Measurements from ENCODE around the gene MED10. TPM values are rescaled to one million over a fixed set of nuclear protein-coding genes. Genes with fewer than 3 reads are reported as not detected.

MED10 gene
- total RNA-seq, 2 donors from 2014 or later: 14.2 to 17.4 TPM

GRCh38 chr5:6394429-6395101 lies 16.2 kb upstream of the MED10 start:
- Histone ChIP-seq H3K27me3 (no peaks in the 10 kb centered on the region), H3K4me1 (no peaks in the 10 kb centered on the region), H3K36me3 (no peaks in the 10 kb centered on the region), H3K9me3 (peaks cover 0 to 6% of the 10 kb centered on the region in 2 donors), H3K27ac (no peak overlapping the region), H3K4me3 (no peak overlapping the region)
- no peak for TF ChIP-seq CTCF (IDR thresholded peaks at IDR 0.05)
- DNase-seq (ENCODE audit: low spot score): peak; percentile 11

GRCh38 chr5:6393596-6394194 lies 15.3 kb upstream of the MED10 start:
- Histone ChIP-seq H3K27me3 (no peaks in the 10 kb centered on the region), H3K4me1 (no peaks in the 10 kb centered on the region), H3K36me3 (no peaks in the 10 kb centered on the region), H3K27ac (no peak overlapping the region), H3K9me3 (peaks cover 0 to 6% of the 10 kb centered on the region in 2 donors), H3K4me3 (no peak overlapping the region)
- TF ChIP-seq CTCF (IDR thresholded peaks at IDR 0.05): no peak
- peak; percentile 18 for DNase-seq (ENCODE audit: low spot score)

GRCh38 chr5:6392561-6392960 lies 14.2 kb upstream of the MED10 start:
- H3K4me1 ChIP-seq: no peaks in the 10 kb centered on the region
- no peak overlapping the region for H3K4me3 ChIP-seq
- DNase-seq (ENCODE audit: low spot score): peak; percentile 28
- H3K36me3 ChIP-seq: no peaks in the 10 kb centered on the region
- no peak for TF ChIP-seq CTCF (IDR thresholded peaks at IDR 0.05)
- H3K27ac ChIP-seq: no peak overlapping the region
- no peaks in the 10 kb centered on the region for H3K27me3 ChIP-seq
- peaks cover 0 to under 1% of the 10 kb centered on the region in 2 donors for H3K9me3 ChIP-seq

- Histone ChIP-seq H3K4me3 (no peak overlapping the region), H3K9me3 (no peaks in the 10 kb centered on the region), H3K27me3 (no peaks in the 10 kb centered on the region), H3K27ac (no peak overlapping the region), H3K36me3 (no peaks in the 10 kb centered on the region), H3K4me1 (no peaks in the 10 kb centered on the region)
- TF ChIP-seq CTCF (IDR thresholded peaks at IDR 0.05): no peak
- no peak for DNase-seq (ENCODE audit: low spot score)
Observed at GRCh38 chr5:6391151-6391550, 12.8 kb upstream of the MED10 start.

GRCh38 chr5:6389946-6390530 lies 11.7 kb upstream of the MED10 start:
- TF ChIP-seq CTCF (IDR thresholded peaks at IDR 0.05): no peak
- Histone ChIP-seq H3K27me3 (no peaks in the 10 kb centered on the region), H3K4me3 (no peak overlapping the region), H3K27ac (no peak overlapping the region), H3K9me3 (no peaks in the 10 kb centered on the region), H3K4me1 (no peaks in the 10 kb centered on the region), H3K36me3 (no peaks in the 10 kb centered on the region)
- peak; percentile 11 for DNase-seq (ENCODE audit: low spot score)
